Activated CD8-positive, alpha-beta memory T cell treated with anti-CD3 and anti-CD28 coated beads for 4 hours (primary cell): Measurements from ENCODE around the gene PDE4B.
"Not testable (repeated sequence)": the region's sequence is repeated elsewhere in the genome, so short reads cannot be mapped to it uniquely, and the experiment has no call there.

Experiments
- DNase-seq, 2 donors: peaks; one replicate each; pipeline ENCODE4 v3.0.0-alpha.2; 2020; ENCODE audit warnings: low read depth in 2 of 2

Gene PDE4B

GRCh38 chr1:66311628-66312027 is 518.9 kb downstream of the PDE4B start:
- DNase-seq, result no peak

DNA sequence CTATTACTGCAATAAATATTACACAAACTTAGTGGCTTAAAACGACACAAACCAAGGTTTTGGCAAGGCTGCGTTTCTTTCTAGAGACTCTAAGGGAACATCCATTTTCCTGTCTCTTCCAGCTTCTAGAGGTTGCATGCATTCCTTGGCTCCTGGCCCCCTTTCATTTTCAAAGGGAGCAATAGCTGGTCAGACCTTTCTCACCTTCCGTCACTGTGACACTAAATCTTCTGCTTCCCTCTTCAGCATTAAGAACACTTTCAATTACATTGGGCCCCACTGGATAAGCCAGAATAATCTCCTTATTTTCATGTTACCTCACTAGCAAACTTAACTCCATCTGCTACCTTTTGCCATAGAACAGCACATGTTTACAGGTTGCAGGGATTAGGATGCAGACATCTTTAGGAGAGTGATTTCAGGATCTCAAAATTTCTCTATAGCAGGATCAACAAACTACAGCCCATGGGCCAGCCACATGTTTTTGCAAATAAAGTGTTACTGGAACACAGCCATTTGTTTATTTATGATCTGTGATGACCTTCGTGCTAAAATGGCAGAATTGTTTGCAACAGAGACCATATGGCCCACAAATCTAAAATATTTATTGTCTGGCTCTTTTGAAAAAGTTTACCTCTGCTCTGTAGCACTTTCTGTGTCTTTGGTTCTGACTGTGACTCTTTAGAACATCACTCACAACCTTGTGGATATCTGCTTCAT is 519.7 kb downstream of the PDE4B start:
- DNase-seq, result no peak

- DNase-seq, result no peak
These were observed 520.7 kb downstream of the PDE4B start for GRCh38 chr1:66313429-66313828.

- no peak for DNase-seq
These were observed 523.0 kb downstream of the PDE4B start for GRCh38 chr1:66315671-66316070.

GRCh38 chr1:66316464-66317247 is 524.0 kb downstream of the PDE4B start:
- no peak for DNase-seq

DNA sequence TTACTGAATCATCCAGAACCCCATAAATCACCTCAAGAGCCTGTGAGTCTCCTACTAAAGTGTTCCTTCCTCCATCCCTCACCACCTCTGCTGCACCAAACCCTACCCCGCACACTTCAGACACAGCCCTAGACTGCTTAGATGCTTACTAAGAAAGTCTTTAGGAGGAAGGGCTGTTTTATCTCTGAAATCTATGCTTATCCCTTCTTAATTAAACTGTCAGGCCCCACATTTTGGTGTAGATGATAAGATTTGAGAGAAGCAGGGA is 524.5 kb downstream of the PDE4B start:
- DNase-seq, result no peak

- DNase-seq, result no peak
These were observed 527.5 kb downstream of the PDE4B start for GRCh38 chr1:66320231-66320630.

DNA sequence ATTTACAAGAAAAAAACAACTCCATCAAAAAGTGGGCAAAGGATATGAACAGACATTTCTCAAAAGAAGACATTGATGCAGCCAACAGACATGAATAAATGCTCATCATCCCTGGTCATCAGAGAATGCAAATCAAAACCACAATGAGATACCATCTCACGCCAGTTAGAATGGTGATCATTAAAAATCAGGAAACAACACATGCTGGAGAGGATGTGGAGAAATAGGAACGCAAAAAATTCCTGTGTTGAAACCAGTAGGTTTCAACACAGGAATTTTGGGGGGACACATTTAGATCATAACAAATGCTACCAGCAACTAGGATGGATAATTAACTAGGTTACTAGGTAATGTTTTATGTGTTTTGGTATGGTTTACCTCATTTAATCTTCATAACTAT is 529.8 kb downstream of the PDE4B start:
- not testable (repeated sequence) for DNase-seq

- no peak for DNase-seq
These were observed 531.4 kb downstream of the PDE4B start for GRCh38 chr1:66323958-66324625.

DNA sequence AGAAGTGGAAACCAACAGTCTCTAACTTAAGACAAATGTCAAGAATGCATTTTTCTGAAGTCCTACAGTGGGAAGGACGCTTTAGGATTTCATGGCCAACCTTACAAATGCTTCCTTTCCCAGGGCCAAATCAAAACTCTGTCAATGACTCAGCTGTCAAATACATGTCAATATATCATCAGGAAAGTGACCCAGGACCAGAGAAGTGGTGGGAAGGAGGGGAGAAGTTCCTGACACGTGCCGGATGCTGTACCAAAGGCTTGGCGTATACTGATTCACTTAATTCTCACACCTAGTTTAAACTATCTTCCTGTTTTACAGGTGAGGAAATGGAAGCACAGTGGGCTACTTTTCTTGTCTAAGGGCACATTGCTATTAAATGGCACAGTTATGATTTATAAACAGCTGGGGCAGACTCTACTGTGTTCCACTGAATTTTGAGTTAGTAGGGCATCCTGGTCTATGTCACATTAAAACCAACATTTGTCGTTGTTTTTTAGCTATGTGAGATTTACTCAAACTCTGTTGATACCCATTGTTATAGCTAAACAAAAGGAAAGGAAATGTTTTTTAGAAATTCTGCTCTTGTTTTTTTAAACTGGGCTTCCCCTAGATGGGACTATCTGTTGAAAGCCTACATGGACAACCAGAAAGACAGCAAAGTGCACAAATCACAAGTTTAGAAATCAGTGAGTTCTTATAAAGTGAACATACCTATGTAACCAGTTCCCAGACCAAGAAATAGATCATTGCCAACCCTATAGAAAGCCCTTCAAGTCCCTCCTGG is 533.1 kb downstream of the PDE4B start:
- no peak for DNase-seq

GRCh38 chr1:66326867-66327266 is 534.2 kb downstream of the PDE4B start:
- no peak for DNase-seq

- no peak for DNase-seq
These were observed 534.9 kb downstream of the PDE4B start for GRCh38 chr1:66327588-66327987.

DNA sequence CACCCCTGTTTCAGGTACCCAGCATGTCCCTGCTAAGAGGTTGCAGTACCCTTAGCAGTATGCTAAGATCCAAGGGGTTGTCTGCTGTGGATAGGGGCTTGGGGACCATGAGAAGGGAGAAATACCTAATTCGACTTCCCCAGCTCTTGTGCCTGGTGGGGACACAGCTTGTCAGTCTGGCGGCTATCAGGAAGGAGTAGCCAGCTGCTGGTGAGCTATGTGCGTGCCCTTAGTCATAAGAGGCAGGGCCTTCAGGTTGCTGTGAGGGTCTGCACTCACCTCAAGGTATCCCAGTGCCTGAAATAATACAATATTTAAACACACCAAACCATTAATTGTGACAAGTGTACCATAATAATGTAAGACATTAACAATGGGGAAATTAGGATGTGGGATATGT is 536.2 kb downstream of the PDE4B start:
- no peak for DNase-seq

DNA sequence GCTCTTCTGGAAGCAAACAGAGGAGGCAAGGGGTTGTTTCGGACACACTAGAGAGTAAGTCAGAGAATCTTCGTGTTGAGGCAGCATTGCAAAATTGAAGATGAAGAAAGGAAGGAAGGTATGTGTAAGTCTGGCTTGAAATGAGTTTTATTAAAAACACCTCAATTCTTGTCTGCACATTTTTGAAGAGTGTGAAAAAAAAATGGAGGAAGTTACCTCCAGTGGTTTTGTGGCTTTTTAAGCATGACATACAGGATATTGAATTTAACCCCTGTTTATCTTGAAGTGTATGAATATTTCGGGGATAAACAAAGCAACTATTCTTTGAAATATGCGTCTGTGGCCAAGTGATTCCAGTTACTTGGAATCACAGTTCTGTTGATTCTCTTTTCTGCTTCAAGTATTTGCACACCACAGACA is 538.0 kb downstream of the PDE4B start:
- no peak for DNase-seq

GRCh38 chr1:66331658-66332547 is 539.2 kb downstream of the PDE4B start:
- DNase-seq, result no peak

DNA sequence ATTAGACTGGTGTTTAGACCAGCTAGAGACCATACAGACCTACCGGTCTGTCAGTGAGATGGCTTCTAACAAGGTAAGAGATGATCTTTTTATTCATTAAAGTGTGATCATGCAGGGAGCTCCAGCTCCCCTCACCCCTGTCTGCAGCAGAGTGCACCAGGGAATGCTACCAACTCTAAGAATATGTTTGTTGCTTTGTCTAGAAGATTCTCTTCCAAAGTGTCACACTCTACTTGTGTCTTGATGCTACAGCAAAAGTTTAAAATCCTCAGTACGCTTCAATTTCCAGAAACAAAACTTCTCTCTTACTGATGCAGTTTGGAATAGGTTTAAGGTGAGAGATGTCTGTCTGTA is 539.8 kb downstream of the PDE4B start:
- no peak for DNase-seq

DNA sequence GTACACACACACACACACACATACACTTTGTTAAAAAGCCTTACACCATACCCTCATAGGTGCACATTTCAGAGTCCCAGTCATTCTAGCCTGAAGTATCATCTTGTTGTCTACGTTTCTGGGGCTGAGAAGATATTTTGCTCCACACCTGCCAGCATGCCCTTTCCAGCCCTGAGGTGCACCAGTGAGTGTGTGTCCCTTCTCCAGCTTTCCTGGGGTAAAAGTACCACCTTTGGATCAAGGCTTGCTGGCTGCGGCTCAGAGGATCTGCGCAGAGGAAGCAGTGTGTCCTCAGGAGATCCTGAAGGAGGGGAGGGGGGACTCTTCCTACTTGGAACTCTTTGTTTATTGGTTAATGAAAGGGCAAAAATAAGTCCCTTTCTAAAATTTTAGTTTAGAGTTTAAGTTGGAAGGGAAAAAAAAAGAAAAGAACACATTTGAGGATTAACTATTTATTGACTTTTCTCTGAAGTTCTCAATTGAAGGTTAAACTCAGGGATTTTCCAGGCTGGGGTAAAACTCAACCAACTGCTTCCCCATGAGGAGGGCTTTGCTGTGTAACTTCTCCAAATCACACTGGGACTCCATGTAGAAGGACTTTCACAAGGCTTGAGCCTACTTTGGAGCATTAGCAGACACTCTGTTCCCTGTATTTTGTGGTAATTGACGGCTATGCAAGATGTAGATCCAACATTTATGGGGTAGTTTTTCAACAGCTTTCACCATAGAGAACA is 540.9 kb downstream of the PDE4B start:
- DNase-seq, result no peak

DNA sequence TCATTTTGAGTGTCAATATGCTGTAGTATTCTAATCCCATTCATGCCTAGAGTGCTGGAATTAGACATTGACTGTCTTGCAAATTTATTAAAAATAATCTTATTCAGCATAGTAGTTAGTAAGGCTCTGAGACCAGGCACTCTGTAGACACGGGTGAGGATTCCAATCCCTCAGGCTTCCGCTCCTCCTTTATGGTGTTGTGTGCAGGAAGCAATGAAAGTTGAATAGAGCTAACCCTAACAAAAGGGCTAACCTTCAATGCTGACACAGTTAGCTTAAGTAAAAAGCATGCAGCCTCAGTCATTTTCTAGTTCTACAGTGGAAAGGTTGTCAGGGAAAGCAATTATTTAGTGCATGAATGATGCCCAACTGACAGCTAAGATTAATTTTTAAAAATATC is 541.6 kb downstream of the PDE4B start:
- DNase-seq, result no peak

- no peak for DNase-seq
These were observed 542.4 kb downstream of the PDE4B start for GRCh38 chr1:66335125-66335524.

DNA sequence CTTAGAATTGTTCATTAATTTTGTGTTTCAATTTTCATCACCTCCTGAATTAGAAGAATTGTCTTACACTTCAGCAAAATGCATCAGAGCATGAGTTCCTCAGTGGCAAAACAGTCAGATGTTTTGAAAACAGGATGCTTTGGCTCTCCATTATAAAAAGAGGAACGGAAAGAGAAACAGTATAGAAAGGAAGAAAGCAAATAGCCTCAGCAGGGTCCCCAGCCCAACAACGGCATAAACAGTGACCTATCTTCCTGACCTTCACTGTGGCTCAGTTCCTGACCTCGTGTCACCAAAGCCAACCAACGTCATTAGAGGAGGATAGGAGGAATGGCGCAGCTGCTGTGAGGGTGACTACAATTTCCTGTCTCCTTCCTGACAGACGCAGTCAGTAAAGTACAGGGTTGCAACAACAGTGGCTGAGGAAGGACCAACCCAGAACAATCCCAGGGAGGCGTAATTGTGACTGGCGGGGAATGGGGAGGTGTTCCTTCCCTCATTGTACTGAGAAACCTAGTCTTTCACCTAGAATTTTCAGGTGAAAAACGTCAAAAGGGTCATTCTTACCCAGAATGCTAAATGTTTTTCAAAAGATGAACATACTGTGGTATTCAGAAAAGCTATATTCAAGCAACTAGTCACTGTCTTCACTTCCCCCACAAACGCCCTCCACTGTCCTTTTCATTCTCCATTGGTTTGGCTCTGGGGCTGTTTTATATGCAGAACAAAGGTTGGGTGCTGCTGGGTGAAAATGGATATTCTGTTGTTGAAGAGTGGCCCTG is 543.4 kb downstream of the PDE4B start:
- peak; percentile 14 to 33 for DNase-seq
